ENCODE results near the gene EXOC4. TPM values are rescaled to one million over a fixed set of nuclear protein-coding genes. Genes with fewer than 3 reads are reported as not detected.

Gene EXOC4
- total RNA-seq, 2 donors from 2014 or later, result 62.0 to 146 TPM

DNA sequence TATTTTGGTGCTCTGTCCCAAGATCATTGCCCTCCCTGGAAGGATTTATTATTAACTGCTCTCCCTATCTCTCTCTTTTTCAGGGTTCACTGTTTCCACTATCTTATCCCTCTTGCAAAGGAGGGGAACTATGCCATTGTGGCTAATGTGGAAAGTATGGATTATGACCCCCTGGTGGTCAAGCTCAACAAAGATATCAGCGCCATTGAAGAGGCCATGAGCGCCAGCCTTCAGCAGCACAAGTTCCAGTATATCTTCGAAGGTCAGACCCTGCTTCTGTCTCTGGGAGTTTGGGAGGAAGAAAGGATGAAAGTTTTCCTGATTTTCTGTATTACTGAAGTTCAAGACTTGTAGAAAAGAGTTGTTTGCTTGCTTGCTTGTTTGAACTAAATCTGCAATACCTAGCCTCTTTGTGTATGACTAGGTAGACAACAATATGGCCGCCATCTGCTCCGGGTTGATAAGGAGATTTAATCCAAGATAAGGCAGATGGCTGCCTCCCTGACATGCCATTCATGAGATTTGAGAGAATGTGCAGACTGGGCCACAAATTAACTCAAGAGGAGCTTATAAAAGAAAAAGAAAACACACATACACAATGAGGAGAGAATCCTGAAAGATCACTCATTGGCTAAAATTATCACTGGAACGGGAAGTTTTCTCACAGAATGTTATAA, 752.1 kb downstream of the EXOC4 start:
- TF ChIP-seq CTCF (IDR thresholded peaks at IDR 0.05), result no peak
- TF ChIP-seq POLR2A (IDR thresholded peaks at IDR 0.05), result no peak
- H3K27ac ChIP-seq, result no peak overlapping the region
- H3K4me1 ChIP-seq, result no peaks in the 10 kb centered on the region
- no peak for ATAC-seq
- no peaks in the 10 kb centered on the region for H3K27me3 ChIP-seq
- H3K9me3 ChIP-seq, result no peaks in the 10 kb centered on the region
- H3K36me3 ChIP-seq (replicated peaks in 1 of 2; ENCODE audit: insufficient read depth in 1 of 2, low read depth in 2 of 2), result no peaks in the 10 kb centered on the region
- H3K4me3 ChIP-seq, result no peak overlapping the region
- no peak for DNase-seq
- 87 to 98% methylated on average over 6 of the region's 6 CpGs for WGBS, 2 donors
- intact Hi-C loops (cut with DNase I), result no loop called here

GRCh38 chr7:134009314-134010110, 756.6 kb downstream of the EXOC4 start:
- no peaks in the 10 kb centered on the region for H3K9me3 ChIP-seq
- H3K36me3 ChIP-seq (replicated peaks in 1 of 2; ENCODE audit: insufficient read depth in 1 of 2, low read depth in 2 of 2), result no peaks in the 10 kb centered on the region
- TF ChIP-seq CTCF (IDR thresholded peaks at IDR 0.05) (no peak), POLR2A (IDR thresholded peaks at IDR 0.05) (no peak)
- no peak overlapping the region for H3K27ac ChIP-seq
- H3K4me3 ChIP-seq, result no peak overlapping the region
- WGBS, 2 donors, result 88 to 97% methylated on average over 4 of the region's 4 CpGs
- ATAC-seq (no peak), DNase-seq (no peak)
- H3K4me1 ChIP-seq, result peaks cover 10% of the 10 kb centered on the region
- intact Hi-C loops (cut with DNase I), result no loop called here
- H3K27me3 ChIP-seq, result no peaks in the 10 kb centered on the region

DNA sequence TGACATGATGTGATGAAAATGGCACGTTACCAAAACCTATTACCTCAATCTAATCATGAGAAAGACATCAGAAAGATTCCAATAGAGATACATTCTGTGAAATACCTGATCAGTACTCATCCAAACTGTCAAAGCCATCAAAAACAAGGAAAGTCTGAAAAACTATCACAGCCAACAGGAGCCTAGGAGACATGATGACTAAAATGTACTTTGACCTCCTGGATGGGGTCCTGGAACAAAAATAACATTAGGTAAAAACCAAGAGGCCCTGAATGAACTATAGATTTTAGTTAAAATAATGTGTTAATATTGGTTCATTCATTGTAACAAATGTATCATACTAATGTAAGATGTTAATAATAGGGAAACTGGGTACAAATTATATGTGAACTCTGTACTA, 760.4 kb downstream of the EXOC4 start:
- intact Hi-C loops (cut with DNase I), result no loop called here
- Histone ChIP-seq H3K9me3 (no peaks in the 10 kb centered on the region), H3K4me1 (peaks cover 15% of the 10 kb centered on the region), H3K4me3 (no peak overlapping the region), H3K36me3 (replicated peaks in 1 of 2; ENCODE audit: insufficient read depth in 1 of 2, low read depth in 2 of 2) (no peaks in the 10 kb centered on the region), H3K27me3 (no peaks in the 10 kb centered on the region), H3K27ac (no peak overlapping the region)
- 41 to 52% methylated on average over 1 of the region's 1 CpG for WGBS, 2 donors
- DNase-seq (no peak), ATAC-seq (no peak)
- TF ChIP-seq CTCF (IDR thresholded peaks at IDR 0.05) (no peak), POLR2A (IDR thresholded peaks at IDR 0.05) (no peak)

DNA sequence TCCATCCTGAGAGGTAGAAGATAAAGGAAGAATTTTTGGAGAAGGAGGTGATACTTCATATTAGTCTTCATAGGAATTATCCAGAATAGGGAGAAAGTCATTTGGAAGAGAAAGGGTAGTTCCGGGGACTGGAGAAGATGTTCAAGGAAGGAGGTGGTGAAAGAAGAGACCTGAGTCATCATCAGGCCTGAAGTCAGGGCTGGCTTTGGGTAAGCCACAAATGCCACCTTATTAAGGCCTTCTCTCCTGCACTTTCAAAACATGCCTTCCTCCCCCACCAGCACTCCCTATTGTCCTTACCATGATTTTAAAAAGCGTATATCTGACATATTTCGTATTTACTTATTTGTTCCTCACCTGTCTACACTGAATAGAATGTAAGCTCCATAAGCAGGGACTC, 762.1 kb downstream of the EXOC4 start:
- TF ChIP-seq CTCF (IDR thresholded peaks at IDR 0.05) (no peak), POLR2A (IDR thresholded peaks at IDR 0.05) (no peak)
- no peak for DNase-seq
- Histone ChIP-seq H3K27me3 (no peaks in the 10 kb centered on the region), H3K4me1 (peaks cover 15% of the 10 kb centered on the region), H3K9me3 (no peaks in the 10 kb centered on the region), H3K27ac (no peak overlapping the region), H3K36me3 (replicated peaks in 1 of 2; ENCODE audit: insufficient read depth in 1 of 2, low read depth in 2 of 2) (no peaks in the 10 kb centered on the region), H3K4me3 (no peak overlapping the region)
- intact Hi-C loops (cut with DNase I), result no loop called here
- no peak for ATAC-seq
- 92 to 96% methylated on average over 3 of the region's 3 CpGs for WGBS, 2 donors
